Midbrain (tissue), 1 donor: Measurements from ENCODE around the gene HDAC8.
"Not testable (repeated sequence)": the region's sequence is repeated elsewhere in the genome, so short reads cannot be mapped to it uniquely, and the experiment has no call there.

Experiments
- DNase-seq: peaks from one replicate; lab custom pipeline; 2025; lab: John Stamatoyannopoulos, UW

HDAC8 gene

DNA sequence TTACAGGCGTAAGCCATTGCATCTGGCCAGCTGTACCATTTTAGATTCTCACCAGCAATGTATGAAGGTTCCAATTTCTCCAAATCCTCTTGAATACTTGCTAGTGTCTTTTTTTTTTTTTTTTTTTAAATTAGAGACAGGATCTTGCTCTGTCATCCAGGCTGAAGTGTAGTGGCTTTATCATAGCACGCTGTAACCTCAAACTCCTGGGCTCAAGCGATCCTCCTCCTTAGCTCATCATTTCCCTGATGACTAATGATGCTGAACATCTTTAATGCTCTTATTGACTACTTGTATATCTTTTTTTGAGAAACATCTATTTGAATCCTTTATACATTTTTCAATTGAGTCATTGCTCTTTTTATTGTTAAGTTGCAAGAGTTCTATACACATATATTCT is 40.3 kb downstream of the HDAC8 start:
- no peak for DNase-seq

- no peak for DNase-seq
These were observed 45.8 kb downstream of the HDAC8 start for GRCh38 chrX:72526534-72527508.

- no peak for DNase-seq
These were observed 73.9 kb downstream of the HDAC8 start for GRCh38 chrX:72498782-72499181.

DNA sequence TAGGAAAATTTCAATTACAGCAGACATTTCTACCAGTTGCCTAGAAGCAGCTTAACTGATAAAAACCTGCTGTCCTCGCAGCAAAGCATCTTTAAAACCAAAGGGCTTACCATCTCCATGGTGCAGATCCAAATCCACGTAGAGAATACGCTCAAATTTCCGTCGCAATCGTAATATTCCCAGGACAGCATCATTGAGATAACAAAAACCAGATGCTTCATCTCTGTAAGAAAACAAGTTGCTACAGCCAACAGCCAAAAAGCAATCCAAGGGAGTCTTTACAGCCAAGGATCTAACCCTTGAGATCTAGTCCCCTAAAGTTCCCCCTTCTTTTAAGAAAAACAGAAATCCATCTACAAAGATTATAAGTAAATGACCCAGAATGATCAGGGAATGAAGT is 77.6 kb downstream of the HDAC8 start:
- DNase-seq: no peak

DNA sequence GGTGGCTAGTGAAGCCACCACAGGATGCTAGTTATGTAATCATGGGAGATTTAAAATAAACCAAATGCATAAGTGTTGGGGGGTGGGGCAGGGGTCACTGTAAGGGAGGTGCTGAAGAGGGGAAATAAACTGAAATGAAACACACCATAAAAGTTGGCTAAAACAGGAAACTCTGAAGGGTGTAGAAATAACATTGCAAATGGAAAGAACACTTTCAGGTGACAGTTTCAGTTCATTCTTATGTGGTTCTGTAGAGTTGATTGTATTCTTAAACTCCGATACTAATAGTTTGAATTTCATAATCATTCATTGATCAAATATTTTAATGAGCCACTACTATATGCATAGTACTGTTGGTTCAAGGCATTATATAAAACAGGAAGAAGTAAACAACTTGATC is 80.1 kb downstream of the HDAC8 start:
- no peak for DNase-seq

DNA sequence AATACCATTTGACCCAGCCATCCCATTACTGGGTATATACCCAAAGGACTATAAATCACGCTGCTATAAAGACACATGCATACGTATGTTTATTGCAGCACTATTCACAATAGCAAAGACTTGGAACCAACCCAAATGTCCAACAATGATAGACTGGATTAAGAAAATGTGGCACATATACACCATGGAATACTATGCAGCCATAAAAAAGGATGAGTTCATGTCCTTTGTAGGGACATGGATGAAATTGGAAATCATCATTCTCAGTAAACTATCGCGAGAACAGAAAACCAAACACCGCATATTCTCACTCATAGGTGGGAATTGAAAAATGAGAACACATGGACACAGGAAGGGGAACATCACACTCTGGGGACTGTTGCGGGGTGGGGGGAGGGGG is 82.4 kb downstream of the HDAC8 start:
- DNase-seq: not testable (repeated sequence)

DNA sequence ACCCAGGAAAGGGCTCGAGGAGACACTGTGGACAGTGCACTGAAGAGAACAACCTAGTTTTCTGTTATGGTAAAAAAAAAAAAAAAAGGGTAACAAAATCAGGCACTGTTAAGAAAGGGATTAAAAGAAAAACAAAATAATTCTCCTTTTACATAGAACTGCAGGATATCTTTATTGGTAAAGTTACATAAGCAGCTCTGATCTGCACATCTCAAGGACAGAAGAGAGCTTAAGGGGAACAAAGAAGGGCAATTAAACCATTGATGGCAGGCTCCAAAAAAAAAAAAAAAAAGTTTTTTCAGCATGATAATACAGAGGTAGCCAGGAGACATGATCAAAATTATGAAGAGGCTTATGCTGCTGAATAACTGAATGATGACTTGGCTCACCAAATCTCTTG is 85.0 kb downstream of the HDAC8 start:
- DNase-seq: no peak

DNA sequence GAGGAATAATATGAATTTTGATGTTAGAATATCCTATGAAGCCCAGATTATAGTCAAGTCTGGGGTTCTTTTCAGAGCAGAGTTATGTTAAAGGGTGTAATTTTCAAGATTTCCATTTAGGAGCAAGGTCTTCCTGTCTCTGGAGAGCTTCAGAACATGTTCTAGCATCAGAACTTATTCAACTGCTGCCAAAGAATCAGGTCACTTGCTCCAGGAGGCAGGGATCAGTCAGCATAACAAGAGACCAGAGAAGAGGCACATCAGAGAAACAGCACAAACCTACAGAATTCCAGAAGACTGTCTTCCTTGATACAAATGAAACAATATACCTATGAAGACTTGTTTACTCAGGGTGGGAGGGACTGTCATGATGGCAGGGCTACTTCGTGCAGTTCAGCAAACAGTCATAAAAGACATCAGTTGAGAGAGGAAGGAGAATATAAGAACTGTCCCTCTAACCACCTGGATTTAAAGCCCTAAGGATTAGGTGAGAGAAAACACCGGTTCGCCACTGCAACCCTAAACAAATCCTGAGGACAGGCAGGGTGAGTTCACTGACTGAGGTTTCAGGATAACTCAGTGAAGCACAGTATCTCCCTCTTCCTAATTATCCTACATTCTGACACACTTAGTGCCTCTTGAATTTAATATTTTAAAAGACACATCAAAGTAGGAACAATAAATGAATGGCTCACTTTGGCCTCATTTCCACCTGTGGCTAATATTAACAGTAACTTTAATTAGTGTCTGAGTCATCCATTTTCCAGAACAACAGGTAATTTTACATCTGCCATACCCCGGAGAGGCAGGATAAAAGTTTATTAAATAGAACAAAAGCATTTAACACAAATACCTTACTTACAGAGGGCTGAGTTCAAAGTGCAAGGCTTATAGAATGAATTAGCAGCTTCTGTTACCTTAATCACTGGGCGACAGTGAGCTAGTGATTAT is 93.0 kb downstream of the HDAC8 start:
- no peak for DNase-seq

GRCh38 chrX:72478853-72479252 is 93.8 kb downstream of the HDAC8 start:
- no peak for DNase-seq

- DNase-seq: no peak
These were observed 94.3 kb downstream of the HDAC8 start for GRCh38 chrX:72478351-72478750.

GRCh38 chrX:72477781-72478181 is 94.9 kb downstream of the HDAC8 start:
- DNase-seq: no peak

DNA sequence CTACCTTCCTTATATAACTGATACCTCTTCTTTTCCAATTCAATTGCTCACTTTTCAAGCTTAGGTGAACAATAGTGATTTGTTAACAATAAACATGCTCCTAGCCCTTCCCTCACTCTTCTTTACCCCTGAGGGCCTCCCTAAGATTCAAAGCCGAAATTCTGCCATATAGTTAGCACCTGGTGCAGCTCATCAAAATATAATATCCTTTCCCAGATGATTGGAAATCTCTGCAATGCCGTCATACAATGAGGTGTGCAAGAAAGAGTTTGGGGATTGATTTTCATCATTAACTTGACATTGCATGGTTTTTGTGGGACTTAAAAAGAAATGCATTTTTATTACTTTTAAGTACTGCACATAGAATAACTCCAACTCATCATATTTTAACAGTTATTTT is 95.3 kb downstream of the HDAC8 start:
- no peak for DNase-seq

DNA sequence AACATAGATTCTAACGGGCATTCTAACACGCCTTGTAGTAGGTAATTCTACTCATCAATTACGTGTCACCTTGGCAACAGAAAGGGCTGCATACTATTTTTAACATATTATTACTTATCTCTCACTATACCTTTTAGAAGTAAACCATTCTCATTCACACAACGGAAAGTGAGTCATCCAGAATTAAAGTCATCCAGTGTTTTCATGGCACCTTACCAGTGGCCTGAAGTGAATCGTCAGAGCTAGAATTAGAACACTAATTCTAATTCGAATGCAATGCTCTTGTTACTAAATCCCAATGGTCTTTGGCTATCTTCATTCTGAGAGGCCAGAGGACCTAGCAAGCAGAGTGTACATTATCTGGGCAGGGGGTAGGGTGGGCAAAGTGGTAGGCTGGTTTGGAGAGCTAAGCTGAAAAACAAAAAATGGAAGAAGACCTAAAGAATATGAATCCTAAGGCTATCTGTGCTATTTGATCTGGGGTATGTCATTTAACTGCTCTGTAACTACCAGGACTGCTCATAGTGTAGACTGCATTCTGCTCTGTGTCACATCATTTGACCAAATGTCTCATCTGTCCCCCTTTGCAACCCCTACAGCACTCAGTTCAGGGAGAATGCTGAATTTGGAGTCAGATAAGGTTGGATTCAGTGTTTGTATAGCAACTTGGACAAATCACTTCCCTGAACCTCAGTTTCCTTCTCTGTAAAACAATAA is 96.5 kb downstream of the HDAC8 start:
- no peak for DNase-seq

DNA sequence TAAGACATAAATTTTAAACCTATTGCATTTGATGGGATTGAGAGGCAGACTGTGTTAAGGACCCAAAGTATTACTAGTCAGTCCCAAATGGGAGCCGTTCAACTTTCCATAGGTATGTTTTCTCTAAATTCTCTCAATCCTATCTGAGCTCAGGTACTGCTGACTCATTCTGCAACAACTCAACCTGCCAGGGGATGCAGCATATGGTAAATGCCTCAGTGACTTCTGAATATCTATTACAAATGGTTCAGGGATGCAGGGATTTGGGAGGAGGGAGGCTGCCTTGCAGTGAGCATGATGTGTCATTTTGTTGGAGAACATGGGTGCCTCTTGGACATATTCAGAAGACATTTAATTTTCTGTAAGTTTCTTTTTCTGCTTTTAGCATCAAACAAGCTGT is 97.3 kb downstream of the HDAC8 start:
- no peak for DNase-seq

- no peak for DNase-seq
These were observed 102.0 kb downstream of the HDAC8 start for GRCh38 chrX:72470532-72471223.

GRCh38 chrX:72470117-72470516 is 102.5 kb downstream of the HDAC8 start:
- no peak for DNase-seq

- no peak for DNase-seq
These were observed 104.0 kb downstream of the HDAC8 start for GRCh38 chrX:72468607-72469006.

- DNase-seq: no peak
These were observed 105.5 kb downstream of the HDAC8 start for GRCh38 chrX:72467135-72467534.

- no peak for DNase-seq
These were observed 106.2 kb downstream of the HDAC8 start for GRCh38 chrX:72466493-72466892.

DNA sequence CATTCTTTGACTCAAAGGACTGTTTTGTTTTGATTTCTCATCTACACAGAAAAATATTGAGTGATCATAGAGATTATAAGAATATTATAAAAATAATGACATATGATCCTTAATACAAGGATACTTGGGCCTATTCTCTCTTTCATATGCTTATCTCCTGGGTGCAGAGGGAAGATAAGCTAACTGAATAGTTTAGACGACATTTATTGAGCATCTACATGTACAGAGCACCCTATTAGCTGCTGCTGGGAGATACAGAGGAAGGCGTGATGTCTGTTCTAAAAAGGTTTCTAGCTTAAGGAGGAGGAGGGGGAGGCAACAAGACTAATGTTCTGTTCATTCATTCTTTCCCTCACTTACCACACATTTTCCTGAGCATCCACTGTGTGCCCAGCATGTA is 106.8 kb downstream of the HDAC8 start:
- no peak for DNase-seq

- DNase-seq: no peak
These were observed 110.9 kb downstream of the HDAC8 start for GRCh38 chrX:72461766-72462165.
